Mucosa of descending colon (tissue), 3 donors: ENCODE measurements around the gene RPL5. TPM values are rescaled to one million over a fixed set of nuclear protein-coding genes. Genes with fewer than 3 reads are reported as not detected.

Experiments used
- ATAC-seq: fragments of 200-7000 bp; cut with Tn5 transposase; one replicate; pipeline ENCODE4 v1.9.1; 2020; ENCODE audit warnings: mild to moderate bottlenecking, moderate library complexity
- DNase-seq, 3 donors: peaks; one replicate each; pipeline ENCODE4 v3.0.0-alpha.2; 2020
- H3K36me3 ChIP-seq: fragments of 200-600 bp; one replicate; pipeline ENCODE4 v1.8.0; 2021; ENCODE audit warnings: low read depth, mild to moderate bottlenecking
- H3K4me1 ChIP-seq: fragments of 200-600 bp; one replicate; pipeline ENCODE4 v1.8.0; 2021; ENCODE audit warnings: low read depth, mild to moderate bottlenecking
- H3K4me3 ChIP-seq: fragments of 200-600 bp; one replicate; pipeline ENCODE4 v1.8.0; 2021; ENCODE audit warnings: mild to moderate bottlenecking
- H3K9me3 ChIP-seq: fragments of 200-600 bp; one replicate; pipeline ENCODE4 v1.8.0; 2021; ENCODE audit warnings: mild to moderate bottlenecking
- CTCF ChIP-seq: fragments of 200-600 bp; IDR thresholded peaks from one replicate; pipeline ENCODE4 v1.8.0; 2022; ENCODE audit warnings: antibody characterized with exemption, mild to moderate bottlenecking
- intact Hi-C, 2 donors: fragments of 100-400 bp; cut with DNase I in 1 of 2; cut with micrococcal nuclease in 1 of 2; formaldehyde crosslinking; loops; one replicate each; pipeline versions ENCODE4 v1.11.0 to v1.11.1; 2022; cut with DNase I, micrococcal nuclease
- total RNA-seq, 3 donors: library from RNA; stranded (reverse); fragmentation: NEBNext Ultra II Directional in 2 of 3; extraction: Animal tissue kit (Norgen Biotek cat#: 25700) in 2 of 3; gene quantifications; one replicate each; pipeline versions ENCODE4 v1.2.1 to v1.2.4, GENCODE V29; 2021 to 2023
- donor health status: DM: no; HTN: no; CAD: no; lungs with moderate emphysema.
- donor health status: DM: no; HTN: no; CAD: no.
- donor health status: DM: no; HTN: yes; CAD: no.

Gene RPL5
- total RNA-seq, 3 donors from 2014 or later = 627 to 944 (median 705) TPM

GRCh38 chr1:92820551-92820950 lies 11.3 kb upstream of the RPL5 start:
- Histone ChIP-seq H3K9me3 (no peaks in the 10 kb centered on the region), H3K4me1 (peaks cover 10% of the 10 kb centered on the region), H3K36me3 (no peaks in the 10 kb centered on the region), H3K4me3 (no peak overlapping the region)
- TF ChIP-seq CTCF = no peak
- DNase-seq (no peak), ATAC-seq (no peak)
- intact Hi-C loops = no loop called here

GRCh38 chr1:92822879-92823278 lies 9.0 kb upstream of the RPL5 start:
- DNase-seq = no peak
- no peak for ATAC-seq
- intact Hi-C loops = no loop called here

GRCh38 chr1:92826792-92827191 lies 5.0 kb upstream of the RPL5 start:
- TF ChIP-seq CTCF = no peak
- Histone ChIP-seq H3K4me3 (no peak overlapping the region), H3K4me1 (no peaks in the 10 kb centered on the region), H3K9me3 (no peaks in the 10 kb centered on the region), H3K36me3 (no peaks in the 10 kb centered on the region)
- no peak for ATAC-seq
- intact Hi-C loops = no loop called here
- no peak for DNase-seq

More at GRCh38 chr1:92822879-92823278, 9.0 kb upstream of the RPL5 start:
- Histone ChIP-seq H3K4me3 (no peak overlapping the region), H3K9me3 (no peaks in the 10 kb centered on the region), H3K4me1 (peaks cover 7% of the 10 kb centered on the region), H3K36me3 (no peaks in the 10 kb centered on the region)
- no peak for TF ChIP-seq CTCF

- Histone ChIP-seq H3K4me3 (no peak overlapping the region), H3K36me3 (no peaks in the 10 kb centered on the region), H3K9me3 (no peaks in the 10 kb centered on the region), H3K4me1 (peaks cover 23% of the 10 kb centered on the region)
- no peak for TF ChIP-seq CTCF
- intact Hi-C loops = no loop called here
- DNase-seq (no peak), ATAC-seq (no peak)
These were observed 475 bp upstream of the RPL5 start for GRCh38 chr1:92831368-92831761.

GRCh38 chr1:92832537-92833114 lies 786 bp downstream of the RPL5 start:
- Histone ChIP-seq H3K9me3 (no peaks in the 10 kb centered on the region), H3K4me3 (peak overlapping the region; percentile 94), H3K4me1 (peaks cover 24% of the 10 kb centered on the region), H3K36me3 (no peaks in the 10 kb centered on the region)
- intact Hi-C loops = no loop called here
- peak; percentile 6 for ATAC-seq
- no peak for TF ChIP-seq CTCF
- DNase-seq = no peak

GRCh38 chr1:92833840-92834239 lies 2.0 kb downstream of the RPL5 start:
- no peaks in the 10 kb centered on the region for H3K36me3 ChIP-seq
- no peak for DNase-seq

More at GRCh38 chr1:92833840-92834239, 2.0 kb downstream of the RPL5 start:
- ATAC-seq = no peak
- H3K9me3 ChIP-seq = no peaks in the 10 kb centered on the region
- no peak for TF ChIP-seq CTCF
- intact Hi-C loops = no loop called here
- peaks cover 24% of the 10 kb centered on the region for H3K4me1 ChIP-seq
- no peak overlapping the region for H3K4me3 ChIP-seq
